Iris pigment epithelial cell (primary cell): ENCODE data around the gene AFP.

ENCODE experiments used
- DNase-seq: peaks from one replicate; pipeline ENCODE4 v3.0.0-alpha.2; 2011; ENCODE audit warnings: low read depth

The AFP gene

DNA sequence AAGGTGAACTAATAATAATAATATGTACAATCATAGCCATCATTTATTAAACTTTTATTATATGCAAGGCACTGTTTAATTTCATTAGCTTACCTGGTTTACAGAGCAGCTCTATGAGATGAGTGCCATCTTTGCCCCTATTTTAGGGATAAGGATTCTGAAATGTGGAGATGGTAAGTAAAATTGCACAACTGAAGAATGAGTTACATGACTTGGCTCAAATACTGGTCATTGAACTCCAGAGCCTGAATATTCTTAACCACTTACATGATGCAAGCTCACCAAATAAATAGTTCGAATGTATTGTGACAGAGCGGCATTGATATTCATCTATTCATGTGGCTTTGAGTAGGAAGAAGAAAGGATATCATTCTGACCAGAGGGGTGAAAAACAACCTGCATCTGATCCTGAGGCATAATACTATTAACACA is 20.2 kb upstream of the AFP start:
- no peak for DNase-seq

DNA sequence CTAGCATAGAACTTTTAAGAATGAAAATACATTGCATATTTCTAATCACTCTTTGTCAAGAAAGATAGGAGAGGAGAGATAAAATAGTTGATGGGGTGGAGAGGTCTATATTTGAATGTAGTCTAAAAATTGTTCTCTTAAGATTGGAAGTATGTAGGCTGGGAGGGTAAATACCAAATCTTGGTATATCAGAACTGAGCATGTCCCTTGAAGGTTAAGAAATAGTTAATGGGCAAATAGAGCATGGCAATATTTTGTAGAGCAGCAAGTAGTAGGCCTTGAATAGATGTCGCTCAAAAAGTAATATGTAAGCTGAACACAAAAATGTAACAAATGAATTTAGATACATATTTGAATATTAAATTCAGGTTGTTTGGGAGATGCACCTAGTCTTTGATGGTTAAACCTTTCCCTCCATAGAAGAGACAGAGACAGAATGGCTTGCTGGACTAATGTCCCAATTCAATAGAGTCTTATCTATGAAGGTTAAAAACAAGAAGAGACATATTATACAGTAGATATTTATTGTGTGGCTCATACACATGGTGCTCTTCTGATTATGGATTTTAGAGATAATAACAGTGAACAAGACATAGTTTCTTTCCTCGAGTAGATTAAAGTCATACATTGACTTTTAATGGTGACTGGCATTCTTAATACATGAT is 19.5 kb upstream of the AFP start:
- DNase-seq = no peak

DNA sequence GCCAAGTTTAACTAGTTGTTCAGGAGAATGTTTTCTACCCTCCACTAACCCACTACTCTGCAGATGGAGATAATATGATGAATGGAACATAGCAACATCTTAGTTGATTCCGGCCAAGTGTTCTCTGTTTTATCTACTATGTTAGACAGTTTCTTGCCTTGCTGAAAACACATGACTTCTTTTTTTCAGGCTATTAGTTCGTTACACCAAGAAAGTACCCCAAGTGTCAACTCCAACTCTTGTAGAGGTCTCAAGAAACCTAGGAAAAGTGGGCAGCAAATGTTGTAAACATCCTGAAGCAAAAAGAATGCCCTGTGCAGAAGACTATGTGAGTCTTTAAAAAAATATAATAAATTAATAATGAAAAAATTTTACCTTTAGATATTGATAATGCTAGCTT is 18.7 kb upstream of the AFP start:
- no peak for DNase-seq

DNA sequence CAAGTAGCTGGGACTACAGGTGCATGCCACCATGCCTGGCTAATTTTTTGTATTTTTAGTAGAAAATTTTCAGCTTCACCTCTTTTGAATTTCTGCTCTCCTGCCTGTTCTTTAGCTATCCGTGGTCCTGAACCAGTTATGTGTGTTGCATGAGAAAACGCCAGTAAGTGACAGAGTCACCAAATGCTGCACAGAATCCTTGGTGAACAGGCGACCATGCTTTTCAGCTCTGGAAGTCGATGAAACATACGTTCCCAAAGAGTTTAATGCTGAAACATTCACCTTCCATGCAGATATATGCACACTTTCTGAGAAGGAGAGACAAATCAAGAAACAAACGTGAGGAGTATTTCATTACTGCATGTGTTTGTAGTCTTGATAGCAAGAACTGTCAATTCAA is 18.0 kb upstream of the AFP start:
- peak; percentile 16 for DNase-seq

DNA sequence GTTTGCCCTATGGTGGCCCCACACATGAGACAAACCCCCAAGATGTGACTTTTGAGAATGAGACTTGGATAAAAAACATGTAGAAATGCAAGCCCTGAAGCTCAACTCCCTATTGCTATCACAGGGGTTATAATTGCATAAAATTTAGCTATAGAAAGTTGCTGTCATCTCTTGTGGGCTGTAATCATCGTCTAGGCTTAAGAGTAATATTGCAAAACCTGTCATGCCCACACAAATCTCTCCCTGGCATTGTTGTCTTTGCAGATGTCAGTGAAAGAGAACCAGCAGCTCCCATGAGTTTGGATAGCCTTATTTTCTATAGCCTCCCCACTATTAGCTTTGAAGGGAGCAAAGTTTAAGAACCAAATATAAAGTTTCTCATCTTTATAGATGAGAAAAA is 17.3 kb upstream of the AFP start:
- no peak for DNase-seq

DNA sequence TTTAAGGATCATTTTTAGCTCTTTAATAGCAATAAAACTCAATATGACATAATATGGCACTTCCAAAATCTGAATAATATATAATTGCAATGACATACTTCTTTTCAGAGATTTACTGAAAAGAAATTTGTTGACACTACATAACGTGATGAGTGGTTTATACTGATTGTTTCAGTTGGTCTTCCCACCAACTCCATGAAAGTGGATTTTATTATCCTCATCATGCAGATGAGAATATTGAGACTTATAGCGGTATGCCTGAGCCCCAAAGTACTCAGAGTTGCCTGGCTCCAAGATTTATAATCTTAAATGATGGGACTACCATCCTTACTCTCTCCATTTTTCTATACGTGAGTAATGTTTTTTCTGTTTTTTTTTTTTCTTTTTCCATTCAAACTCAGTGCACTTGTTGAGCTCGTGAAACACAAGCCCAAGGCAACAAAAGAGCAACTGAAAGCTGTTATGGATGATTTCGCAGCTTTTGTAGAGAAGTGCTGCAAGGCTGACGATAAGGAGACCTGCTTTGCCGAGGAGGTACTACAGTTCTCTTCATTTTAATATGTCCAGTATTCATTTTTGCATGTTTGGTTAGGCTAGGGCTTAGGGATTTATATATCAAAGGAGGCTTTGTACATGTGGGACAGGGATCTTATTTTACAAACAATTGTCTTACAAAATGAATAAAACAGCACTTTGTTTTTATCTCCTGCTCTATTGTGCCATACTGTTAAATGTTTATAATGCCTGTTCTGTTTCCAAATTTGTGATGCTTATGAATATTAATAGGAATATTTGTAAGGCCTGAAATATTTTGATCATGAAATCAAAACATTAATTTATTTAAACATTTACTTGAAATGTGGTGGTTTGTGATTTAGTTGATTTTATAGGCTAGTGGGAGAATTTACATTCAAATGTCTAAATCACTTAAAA is 16.6 kb upstream of the AFP start:
- DNase-seq = no peak

DNA sequence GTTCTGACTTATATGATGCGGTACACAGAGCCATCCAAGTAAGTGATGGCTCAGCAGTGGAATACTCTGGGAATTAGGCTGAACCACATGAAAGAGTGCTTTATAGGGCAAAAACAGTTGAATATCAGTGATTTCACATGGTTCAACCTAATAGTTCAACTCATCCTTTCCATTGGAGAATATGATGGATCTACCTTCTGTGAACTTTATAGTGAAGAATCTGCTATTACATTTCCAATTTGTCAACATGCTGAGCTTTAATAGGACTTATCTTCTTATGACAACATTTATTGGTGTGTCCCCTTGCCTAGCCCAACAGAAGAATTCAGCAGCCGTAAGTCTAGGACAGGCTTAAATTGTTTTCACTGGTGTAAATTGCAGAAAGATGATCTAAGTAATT is 15.4 kb upstream of the AFP start:
- no peak for DNase-seq

DNA sequence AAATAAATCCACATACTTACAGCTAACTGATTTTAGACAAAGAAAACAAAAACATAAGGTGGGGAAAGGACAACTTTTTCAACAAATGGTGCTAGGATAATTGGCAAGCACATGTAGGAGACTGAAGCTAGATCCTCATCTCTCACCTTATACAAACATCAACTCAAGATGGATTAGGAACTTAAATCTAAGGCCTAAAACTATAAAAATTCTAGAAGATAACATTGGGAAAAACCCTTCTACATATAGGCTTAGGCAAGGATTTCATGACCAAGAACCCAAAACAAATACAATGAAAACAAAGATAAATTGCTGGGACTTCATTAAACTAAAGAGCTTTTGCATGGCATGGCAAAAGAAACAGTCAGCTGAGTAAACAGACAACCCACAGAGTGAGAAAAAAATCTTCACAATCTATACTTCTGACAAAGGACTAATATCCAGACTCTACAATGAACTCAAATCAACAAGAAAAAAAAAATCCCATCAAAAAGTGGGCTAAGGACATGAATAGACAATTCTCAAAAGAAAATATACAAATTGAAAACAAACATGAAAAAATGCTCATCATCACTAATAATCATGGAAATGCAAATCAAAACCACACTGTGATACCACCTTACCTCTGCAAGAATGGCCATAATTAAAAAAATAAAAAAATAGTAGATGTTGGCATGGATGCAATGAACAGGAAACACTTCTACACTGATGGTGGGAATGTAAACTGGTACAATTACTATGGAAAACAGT is 14.1 kb upstream of the AFP start:
- DNase-seq = no peak

DNA sequence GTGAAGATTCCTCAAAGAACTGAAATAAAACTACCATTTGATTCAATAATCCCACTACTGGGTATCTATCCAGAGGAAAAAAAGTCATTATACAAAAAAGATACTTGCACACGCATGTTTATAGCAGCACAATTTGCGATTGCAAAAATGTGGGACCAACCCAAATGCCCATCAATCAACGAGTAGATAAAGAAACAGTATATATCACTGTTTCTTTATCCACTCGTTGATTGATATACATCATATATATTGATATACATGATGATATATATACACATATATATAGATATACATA is 13.6 kb upstream of the AFP start:
- DNase-seq = no peak

DNA sequence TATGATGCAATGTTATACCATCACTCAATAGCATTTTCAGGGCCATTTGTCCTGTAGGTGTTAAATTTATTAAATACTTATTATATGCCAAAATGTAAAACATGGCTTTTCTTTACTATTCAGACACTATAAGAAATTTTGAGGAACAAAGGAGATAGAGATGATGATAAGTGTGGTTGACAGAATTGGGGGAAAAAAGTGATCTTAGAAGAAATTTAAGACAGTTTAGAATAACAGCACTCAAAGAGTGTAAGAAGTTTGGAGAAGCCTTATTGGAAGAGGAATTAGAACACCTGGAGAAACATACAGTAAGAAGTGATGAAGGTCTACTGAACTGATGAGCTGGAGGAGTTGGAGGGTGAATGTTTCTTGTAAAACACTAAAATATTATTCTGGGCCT is 12.8 kb upstream of the AFP start:
- DNase-seq = no peak

DNA sequence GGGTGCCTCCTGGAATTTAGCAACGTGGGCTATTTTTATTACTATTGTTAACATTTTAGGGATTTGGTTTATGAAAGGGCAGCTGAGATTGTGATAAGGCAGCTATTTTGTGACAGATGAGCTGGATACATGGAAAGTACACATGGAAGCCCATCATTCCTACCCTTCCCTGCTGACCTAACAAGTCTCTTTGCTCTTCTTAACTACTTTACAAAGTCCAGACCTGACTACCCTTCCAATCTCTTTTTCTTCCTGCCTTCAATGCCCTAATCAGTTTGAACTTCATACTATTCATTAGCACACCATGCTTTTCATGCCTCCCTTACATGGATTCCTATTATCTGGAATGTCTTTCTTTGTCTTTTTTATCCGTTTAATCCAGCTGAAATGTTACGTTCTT is 9.4 kb upstream of the AFP start:
- no peak for DNase-seq

DNA sequence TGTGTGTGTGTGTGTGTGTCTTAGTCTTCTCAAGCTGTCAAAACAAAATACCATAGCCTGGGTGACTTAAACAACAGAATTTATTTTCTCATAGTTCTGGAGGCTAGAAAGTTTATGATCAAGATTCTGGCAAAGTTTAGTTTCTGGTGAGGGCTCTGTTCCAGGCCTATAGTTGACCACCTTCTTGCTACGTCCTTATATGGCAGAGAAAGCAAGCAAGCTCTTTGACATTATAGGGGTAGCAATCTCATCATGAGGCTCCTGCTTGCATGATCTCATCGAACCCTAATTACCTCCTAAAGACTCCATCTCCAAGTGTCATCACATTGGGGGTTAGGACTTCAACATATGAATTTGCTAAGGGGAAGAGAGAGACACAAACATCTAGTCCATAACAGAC is 6.9 kb upstream of the AFP start:
- no peak for DNase-seq

DNA sequence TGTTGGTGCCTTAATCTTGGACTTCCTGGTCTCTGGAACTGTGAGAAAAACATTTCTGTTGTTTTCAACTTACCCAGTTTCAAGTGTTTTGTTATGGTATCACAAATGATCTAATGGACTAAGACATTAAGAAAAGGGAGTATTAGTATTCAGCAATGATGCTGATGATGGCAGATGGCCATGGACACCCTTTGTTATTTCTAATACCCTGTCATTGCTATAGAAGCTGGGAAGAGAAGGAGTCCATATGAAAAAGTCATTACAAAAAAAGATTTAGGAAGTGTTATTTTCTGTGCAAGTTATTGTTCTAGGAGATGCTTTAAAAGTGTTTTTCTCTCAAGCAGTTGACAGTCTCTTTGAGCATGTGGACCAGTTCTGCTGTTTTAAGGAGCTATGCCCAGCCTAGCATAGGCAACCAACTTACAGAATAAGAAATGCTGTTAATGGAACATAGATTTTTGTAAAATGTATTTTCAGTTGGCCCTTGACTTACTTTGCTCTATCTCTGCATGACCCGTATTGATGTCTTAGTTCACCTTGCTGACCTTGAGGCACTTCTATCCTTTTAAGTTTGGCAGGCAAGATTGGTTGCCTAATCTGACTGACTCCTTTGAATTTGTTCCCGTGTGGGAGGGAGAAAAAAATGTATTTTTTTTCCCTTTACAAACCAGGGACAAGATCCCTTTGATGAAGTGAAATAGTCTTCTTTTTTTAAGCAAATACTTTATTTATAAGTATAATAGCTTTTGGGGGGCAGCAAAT is 6.0 kb upstream of the AFP start:
- DNase-seq = no peak

DNA sequence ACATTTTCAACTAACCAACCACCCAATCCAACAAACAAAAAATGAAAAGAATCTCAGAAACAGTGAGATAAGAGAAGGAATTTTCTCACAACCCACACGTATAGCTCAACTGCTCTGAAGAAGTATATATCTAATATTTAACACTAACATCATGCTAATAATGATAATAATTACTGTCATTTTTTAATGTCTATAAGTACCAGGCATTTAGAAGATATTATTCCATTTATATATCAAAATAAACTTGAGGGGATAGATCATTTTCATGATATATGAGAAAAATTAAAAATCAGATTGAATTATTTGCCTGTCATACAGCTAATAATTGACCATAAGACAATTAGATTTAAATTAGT is 4.2 kb upstream of the AFP start:
- no peak for DNase-seq

DNA sequence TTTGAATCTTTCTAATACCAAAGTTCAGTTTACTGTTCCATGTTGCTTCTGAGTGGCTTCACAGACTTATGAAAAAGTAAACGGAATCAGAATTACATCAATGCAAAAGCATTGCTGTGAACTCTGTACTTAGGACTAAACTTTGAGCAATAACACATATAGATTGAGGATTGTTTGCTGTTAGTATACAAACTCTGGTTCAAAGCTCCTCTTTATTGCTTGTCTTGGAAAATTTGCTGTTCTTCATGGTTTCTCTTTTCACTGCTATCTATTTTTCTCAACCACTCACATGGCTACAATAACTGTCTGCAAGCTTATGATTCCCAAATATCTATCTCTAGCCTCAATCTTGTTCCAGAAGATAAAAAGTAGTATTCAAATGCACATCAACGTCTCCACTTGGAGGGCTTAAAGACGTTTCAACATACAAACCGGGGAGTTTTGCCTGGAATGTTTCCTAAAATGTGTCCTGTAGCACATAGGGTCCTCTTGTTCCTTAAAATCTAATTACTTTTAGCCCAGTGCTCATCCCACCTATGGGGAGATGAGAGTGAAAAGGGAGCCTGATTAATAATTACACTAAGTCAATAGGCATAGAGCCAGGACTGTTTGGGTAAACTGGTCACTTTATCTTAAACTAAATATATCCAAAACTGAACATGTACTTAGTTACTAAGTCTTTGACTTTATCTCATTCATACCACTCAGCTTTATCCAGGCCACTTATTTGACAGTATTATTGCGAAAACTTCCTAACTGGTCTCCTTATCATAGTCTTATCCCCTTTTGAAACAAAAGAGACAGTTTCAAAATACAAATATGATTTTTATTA is 3.6 kb upstream of the AFP start:
- DNase-seq = no peak

DNA sequence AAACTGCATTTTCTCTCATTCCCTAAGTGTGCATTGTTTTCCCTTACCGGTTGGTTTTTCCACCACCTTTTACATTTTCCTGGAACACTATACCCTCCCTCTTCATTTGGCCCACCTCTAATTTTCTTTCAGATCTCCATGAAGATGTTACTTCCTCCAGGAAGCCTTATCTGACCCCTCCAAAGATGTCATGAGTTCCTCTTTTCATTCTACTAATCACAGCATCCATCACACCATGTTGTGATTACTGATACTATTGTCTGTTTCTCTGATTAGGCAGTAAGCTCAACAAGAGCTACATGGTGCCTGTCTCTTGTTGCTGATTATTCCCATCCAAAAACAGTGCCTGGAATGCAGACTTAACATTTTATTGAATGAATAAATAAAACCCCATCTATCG is 2.9 kb upstream of the AFP start:
- DNase-seq = no peak

DNA sequence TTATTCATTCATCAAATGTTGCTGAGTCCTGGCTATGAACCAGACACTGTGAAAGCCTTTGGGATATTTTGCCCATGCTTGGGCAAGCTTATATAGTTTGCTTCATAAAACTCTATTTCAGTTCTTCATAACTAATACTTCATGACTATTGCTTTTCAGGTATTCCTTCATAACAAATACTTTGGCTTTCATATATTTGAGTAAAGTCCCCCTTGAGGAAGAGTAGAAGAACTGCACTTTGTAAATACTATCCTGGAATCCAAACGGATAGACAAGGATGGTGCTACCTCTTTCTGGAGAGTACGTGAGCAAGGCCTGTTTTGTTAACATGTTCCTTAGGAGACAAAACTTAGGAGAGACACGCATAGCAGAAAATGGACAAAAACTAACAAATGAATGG is 1.7 kb upstream of the AFP start:
- peak; percentile 16 for DNase-seq

DNA sequence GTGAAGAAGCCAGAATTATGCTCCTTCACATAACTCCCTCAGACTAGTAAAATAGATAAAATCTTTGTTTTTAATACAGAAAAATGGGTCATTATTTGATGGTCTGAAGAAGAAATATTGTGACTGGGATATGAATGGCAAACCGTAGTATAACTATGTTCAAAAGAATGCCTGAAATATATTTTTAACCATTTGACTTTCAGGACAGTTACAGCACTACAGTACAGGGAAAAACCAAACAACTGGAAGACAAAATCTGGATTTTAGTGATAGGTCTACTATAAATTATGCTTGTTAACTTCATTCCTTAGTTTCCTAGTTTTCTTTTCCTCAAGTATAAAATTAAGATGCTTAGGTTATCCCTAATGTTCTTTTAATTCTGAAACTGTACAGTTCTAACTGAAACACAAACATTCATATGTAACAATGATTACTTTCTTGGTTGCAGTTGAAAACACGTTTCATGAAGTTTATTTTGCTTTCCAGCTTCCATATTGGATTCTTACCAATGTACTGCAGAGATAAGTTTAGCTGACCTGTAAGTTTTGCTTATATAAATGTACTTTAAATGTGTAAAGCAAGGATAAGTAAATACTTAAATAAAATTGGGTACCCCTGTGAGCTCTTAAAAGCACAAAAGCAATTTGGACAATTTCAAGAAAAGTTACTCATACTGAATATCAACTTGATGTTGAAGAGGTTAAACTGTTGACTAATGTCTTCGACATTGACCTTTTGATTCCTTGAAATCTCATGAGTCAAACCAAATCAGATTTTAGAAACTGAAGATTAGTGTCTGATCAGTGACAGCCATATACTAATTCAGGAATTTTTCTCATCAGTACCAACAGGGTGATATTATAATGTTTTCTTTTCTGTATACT is 895 bp downstream of the AFP start:
- no peak for DNase-seq

DNA sequence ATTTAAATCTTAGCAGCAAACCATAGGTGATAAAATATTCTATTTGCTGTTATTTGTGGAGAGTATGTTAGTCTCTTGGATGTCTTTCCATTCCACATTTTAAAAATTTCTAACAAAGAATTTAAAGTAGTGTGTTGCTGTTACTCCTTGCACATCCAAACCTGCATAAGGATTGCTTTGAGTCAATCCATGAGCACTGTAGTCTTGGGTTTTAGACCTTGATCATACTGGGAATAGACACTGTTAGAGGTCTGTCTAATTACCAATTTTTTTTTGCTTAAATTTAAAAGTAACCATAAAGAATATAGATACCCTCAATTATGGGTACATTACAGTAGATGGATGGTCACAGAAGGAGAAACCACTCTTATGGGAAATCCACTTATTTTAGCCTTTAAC is 1.5 kb downstream of the AFP start:
- no peak for DNase-seq

DNA sequence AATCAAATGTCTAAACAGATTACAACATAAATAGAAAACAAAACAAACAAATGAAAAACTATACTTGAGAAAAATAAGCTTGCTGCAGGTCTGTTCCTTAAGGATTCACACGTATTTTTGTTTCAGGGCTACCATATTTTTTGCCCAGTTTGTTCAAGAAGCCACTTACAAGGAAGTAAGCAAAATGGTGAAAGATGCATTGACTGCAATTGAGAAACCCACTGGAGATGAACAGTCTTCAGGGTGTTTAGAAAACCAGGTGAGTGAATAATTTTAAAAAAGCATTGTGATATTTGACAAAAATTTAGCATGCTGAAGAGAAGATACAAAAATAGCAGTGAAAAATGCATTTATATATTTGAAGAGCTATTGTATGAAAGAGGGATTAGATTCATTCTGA is 2.0 kb downstream of the AFP start:
- no peak for DNase-seq
